GM13977 (cell line): ENCODE results near the gene BRSK2.

Experiments used
- DNase-seq: peaks from one replicate; pipeline ENCODE4 v3.0.0; 2012; ENCODE audit warnings: low spot score
- CTCF ChIP-seq: IDR thresholded peaks from 2 replicates; pipeline ENCODE4 v1.5.1; 2012; ENCODE audit warnings: mild to moderate bottlenecking, control low read depth; ENCODE audit not compliant: insufficient read depth; ENCODE audit errors: extremely low read depth, missing control alignments
- in situ Hi-C: fragments of 300-500 bp; cut with MboI; formaldehyde crosslinking; loops from one replicate; pipeline ENCODE4 v1.12.0; 2022; ENCODE audit warnings: low sequenced_read_pairs, low pct_unique_long_range_greater_than_20kb, mixed read lengths, inconsistent platforms; ENCODE audit not compliant: unreplicated experiment

Gene BRSK2

GRCh38 chr11:1511937-1512496 lies 122.3 kb downstream of the BRSK2 start:
- DNase-seq = no peak
- no peak for TF ChIP-seq CTCF
- in situ Hi-C loops = no loop called here
